Nucleus accumbens (tissue), 56 donors: ENCODE results near the gene LMOD3.

Source experiments
- DNase-seq, 56 donors: peaks; one replicate each; lab custom pipeline; 2025; lab: John Stamatoyannopoulos, UW

Gene LMOD3

GRCh38 chr3:69095636-69096035 lies 26.8 kb downstream of the LMOD3 start:
- DNase-seq: no peak

GRCh38 chr3:69094467-69095205 lies 27.8 kb downstream of the LMOD3 start:
- peak in 2 of 56 donors; percentile 14 to 24 for DNase-seq

- DNase-seq: peak in 8 of 56 donors; percentile 14 to 40 (median 24)
Measured at GRCh38 chr3:69092030-69092516, 30.3 kb downstream of the LMOD3 start.

DNA sequence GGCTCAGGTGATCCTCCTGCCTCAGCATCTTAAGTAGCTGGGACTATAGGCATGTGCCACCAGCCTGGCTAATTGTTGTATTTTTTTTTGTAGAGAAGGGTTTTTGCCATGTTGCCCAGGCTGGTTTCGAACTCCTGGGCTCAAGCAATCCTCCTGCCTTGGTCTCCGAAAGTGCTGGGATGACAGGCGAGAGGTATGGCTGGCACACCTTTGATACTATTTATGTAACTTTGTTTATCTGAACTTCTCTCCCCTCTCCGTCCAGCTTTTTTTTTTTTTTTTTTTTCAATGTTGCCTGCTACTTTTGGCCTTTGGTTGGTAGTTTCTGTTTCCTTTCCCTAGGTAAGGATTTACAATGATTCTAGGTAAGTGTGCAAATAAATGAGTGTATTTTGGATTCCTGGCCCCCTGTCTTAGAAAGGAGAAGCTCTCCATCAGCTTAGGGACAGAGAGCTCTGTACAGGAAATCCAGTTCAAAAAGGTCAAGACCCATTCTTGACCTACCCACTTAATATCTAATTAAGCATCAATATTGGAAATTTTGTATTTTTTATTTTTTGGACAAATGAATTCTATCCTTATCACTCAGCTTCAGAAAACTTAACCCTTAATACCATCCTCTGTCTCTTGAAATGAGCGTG lies 30.9 kb downstream of the LMOD3 start:
- no peak for DNase-seq

DNA sequence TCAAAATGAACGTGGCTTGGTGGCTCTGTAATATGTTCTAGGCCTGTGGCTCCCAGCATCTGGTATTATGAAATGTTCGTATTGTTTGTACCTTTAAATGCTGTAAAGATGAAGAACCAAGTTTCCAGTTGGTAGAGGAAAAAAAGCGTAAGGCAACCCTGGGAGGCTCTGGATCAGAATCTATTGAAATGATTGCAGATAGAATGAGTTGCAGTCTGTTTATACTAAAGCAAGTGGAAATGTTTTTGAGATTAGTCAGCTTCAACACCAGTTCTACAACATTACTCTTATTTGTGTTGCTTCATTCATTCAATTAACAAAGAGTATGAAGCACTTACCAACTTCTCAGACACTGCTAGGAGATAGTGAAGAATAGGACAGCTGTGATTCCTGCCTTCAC lies 32.4 kb downstream of the LMOD3 start:
- DNase-seq: no peak

DNA sequence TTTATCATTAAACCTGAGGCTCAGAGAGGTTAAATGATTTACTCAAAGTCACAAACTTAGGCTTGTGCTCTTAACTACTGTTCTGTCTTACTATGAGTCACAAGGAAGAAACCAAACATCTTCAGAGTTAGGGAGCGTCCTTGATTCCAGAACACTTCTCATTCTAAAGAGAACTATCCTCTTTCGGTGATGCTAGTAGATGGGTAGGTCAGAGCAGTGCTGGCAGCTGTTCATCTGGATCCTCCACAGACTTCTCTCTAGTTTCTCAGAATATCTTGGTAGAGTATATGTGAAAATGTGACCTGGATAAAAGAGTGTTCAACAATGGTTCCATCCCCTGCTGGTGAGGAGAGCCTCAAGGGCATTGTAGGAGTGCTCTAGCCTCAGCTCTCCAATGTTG lies 34.3 kb downstream of the LMOD3 start:
- DNase-seq: no peak

GRCh38 chr3:69087030-69087791 lies 35.2 kb downstream of the LMOD3 start:
- no peak for DNase-seq

DNA sequence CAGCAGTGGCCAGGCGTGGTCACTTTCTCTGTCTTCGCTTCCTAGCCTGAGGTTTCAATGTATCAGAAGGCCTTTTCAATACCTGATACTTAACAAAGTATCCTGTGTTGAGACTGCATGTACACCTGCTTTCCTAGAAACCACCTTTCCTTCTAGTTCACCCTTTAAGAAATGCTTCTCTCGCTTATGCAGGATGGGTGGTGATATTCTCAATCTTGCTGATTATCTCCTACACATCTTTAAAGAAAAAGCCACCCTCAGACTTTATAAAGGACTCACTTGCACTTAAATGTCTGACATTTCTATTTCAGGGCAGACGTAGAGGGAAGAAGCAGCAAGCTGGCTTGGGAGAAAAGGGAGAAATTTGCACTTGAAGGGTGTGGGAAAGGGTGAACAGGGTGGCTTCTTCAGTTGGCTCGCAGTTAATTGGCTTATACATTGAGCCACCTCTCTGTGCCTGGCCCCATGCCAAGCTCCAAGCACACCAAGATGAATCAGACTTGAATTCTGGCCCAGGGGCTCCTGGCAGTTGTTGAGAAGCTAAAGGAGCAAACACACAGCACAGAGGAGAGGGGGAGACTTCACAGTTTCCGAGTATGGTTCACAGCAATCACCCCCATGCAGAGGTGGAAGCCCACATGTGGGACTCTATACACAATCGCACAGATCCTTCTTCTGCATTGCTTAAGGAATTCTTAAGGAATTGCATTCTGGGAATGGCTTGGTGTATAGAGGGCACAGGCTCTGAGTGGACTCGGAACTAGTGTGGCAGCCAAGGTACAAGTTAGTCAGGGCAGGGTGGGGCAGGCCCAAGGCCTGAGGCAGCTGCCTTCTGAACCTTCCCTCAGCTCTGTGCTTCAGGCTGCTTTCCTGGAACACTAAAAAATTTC lies 36.3 kb downstream of the LMOD3 start:
- DNase-seq: peak in 54 of 56 donors; percentile 23 to 96 (median 62)

GRCh38 chr3:69085168-69085832 lies 37.1 kb downstream of the LMOD3 start:
- DNase-seq: peak in 45 of 56 donors; percentile 20 to 80 (median 55)

DNA sequence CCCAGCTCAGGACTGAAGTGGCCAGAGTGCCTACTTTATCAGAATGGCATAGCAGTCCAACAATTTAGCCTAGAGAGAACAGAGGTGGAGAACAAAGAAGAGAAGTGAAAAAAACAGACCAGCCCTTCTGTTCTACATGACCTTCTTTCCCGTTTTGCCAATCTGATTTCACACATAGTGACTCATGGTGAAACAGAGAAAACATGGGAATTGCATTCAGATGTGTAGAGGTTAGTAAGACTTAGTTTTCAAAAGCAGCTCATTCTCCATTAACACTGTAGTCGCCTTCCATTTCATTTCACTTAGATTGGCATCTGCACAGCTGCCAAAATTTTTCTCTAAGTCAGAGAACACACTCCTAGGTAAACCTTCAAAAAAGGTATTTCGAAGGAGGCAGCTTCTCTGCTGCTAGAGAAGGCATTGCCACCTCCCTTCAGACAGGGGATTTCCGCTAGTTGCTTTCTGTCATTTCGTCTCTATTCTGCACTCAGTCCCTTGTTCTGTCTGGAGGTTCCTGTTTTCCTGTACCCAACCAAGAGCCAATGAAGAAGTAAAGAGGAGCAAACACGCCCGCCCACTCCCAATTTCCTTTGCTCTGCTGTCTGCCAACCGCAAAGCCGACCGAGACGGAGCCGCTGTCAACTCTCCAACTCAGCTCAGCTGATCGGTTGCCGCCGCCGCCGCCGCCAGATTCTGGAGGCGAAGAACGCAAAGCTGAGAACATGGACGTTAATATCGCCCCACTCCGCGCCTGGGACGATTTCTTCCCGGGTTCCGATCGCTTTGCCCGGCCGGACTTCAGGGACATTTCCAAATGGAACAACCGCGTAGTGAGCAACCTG lies 37.8 kb downstream of the LMOD3 start, which contains the start of gene ARL6IP5:
ARL6IP5 (plus strand) TSS at position 612 of the 842 bp plus-strand sequence; CDS start at position 723, 111 bp downstream.
- DNase-seq: peak; percentile 62 to 97 (median 91)

DNA sequence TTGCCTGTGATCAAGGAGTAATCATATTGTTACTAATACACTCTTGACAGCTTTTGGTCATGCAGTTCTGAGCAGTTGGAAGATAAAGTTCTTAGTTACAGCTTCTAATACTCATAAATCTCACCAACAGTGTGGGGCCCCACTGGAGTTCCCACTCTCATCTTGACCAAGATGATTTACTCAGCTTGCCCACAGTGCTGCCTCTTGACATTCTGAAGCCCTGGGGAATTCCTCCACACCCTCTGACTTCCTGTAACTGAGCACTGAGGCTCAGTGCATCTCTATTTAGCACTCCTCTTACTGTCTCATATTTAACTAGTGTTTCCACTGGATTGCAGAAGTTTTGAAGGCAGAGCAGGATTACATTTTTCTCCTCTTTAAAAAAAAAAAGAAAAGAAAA lies 39.6 kb downstream of the LMOD3 start:
- DNase-seq: peak in 8 of 56 donors; percentile 7 to 42 (median 22)

- DNase-seq: no peak
Measured at GRCh38 chr3:69082361-69082760, 40.0 kb downstream of the LMOD3 start.

- no peak for DNase-seq
Measured at GRCh38 chr3:69081583-69082262, 40.7 kb downstream of the LMOD3 start.

DNA sequence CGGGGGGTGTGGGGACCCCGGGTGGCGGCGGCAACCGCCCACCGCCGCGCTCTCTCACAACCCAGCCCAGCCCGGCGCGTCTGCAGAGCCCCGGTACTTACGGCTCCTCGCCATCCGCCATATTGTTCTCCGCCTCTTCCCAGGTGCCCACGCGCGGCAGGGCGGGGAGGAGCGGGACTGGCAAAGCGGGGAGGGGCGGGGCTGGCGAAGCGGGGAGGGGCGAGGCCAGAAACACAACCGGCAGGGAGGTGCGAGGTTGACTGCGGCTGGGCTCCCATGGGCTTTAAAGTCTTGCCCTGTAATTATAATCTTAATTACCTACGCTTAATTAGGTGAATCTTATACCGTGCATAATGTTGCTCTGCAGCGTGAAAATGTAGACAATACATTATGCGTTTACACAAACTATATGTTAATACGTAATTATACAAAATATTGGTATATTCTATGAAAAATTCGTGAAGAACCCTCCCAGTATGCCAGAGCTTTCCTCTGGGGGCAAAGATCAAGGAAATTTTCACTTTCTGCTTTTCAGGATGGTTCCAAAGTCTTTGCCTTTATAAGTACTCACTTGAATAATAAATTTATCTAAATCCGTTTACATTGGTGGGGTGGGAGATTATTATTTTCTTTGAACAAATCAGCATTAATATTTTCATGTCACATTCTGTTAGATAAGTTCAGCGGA lies 42.0 kb downstream of the LMOD3 start, which contains the start of gene UBA3:
UBA3 (minus strand) TSS at position 133 of the 688 bp plus-strand sequence; CDS start at position 121, 12 bp downstream.
- peak in 55 of 56 donors; percentile 47 to 97 (median 87) for DNase-seq

DNA sequence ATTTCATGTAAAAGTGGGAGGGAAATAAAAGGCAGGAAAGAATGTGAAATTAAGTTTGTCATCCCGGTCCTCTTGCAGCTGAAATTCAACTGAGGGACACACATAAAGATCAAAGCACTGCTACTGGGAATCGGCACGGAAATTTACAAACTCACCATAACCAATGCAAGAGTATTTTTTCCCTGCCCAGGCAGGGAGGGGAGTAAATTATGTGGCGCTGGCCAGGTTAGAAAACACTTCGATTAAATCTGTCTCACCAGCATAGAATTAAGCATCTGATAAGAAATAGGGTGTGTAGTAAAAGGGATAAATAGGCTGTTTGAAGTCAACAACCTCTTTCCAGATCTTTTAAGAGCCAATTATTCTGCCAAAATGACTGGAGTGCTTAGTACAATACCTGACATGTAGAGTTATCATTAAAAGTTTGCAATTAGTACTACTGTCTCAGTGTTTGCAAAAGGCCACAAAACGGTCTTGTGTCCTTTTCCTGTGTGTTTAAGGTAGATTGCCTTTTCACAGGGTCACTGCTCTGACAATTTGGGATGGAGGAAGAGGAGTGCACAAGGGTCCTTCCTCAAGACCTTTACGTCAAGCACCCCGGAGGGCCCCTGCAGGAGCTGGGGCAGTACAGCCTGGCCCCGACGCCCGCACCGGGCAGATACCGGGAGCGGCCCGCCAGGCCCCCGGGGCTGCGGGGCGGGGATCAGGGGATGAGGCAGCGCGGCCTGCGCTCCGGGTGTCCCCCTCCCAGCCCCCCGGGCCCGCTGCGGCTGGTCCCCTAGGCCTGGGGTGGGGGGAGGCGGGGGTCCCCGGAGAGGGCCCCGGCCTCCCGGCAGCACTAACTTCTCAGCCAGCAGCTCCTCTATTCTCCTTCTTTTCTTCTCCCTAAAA lies 42.9 kb downstream of the LMOD3 start:
- peak in 6 of 56 donors; percentile 20 to 66 (median 44) for DNase-seq

DNA sequence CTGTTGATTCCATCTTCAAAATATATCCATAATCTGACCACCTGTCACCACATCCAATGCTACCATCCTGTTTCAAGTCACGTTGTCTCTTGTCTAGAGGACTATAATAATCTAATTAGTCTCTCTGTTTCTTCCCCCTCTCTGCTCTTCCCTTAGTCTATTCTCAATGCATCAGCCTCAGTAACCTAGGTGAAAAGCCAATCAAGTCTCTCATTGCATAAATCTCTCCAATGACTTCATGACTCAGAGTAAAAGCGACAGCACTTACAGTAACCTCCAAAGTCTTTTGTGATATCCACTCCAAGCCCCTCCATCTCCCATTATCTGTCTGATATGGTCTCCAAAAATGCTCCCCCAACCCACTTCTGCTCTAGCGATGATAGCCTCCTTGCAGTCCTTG lies 49.5 kb downstream of the LMOD3 start:
- no peak for DNase-seq
